Renal cortical epithelial cell (primary cell): Measurements from ENCODE around the gene ADRA2A. TPM values are rescaled to one million over a fixed set of nuclear protein-coding genes. Genes with fewer than 3 reads are reported as not detected.
A peak's percentile ranks its signal among the peaks of the same experiment; 100 is the strongest.

Experiments used
- DNase-seq: peaks from one replicate; pipeline ENCODE4 v3.0.0-alpha.2; 2011; ENCODE audit warnings: low read depth
- total RNA-seq: library from RNA; depleted of rRNA; stranded (reverse); fragments of >200 nt; gene quantifications from 2 replicates; pipeline ENCODE4 v1.2.3, GENCODE V29; 2014

The ADRA2A gene
- 0.15 TPM in 1 of 2 replicates, not detected in the other for total RNA-seq

- DNase-seq = peak; percentile 16
Observed at GRCh38 chr10:111076682-111077478, at the start of gene ADRA2A. Gene ADRA2A (plus strand): TSS chr10:111077029. CDS start chr10:111077997, 968 bp downstream.

- DNase-seq = no peak
Observed at GRCh38 chr10:111030042-111030750, 46.6 kb upstream of the ADRA2A start.

- DNase-seq = no peak
Observed at GRCh38 chr10:111034598-111035310, 42.1 kb upstream of the ADRA2A start.

- DNase-seq = no peak
Observed at GRCh38 chr10:111035542-111035941, 41.3 kb upstream of the ADRA2A start.

- no peak for DNase-seq
Observed at GRCh38 chr10:111037858-111038257, 39.0 kb upstream of the ADRA2A start.

GRCh38 chr10:111039522-111039921 is 37.3 kb upstream of the ADRA2A start:
- no peak for DNase-seq

- DNase-seq = no peak
Observed at GRCh38 chr10:111057006-111057405, 19.8 kb upstream of the ADRA2A start.

GRCh38 chr10:111063471-111063870 is 13.4 kb upstream of the ADRA2A start:
- no peak for DNase-seq

- DNase-seq = peak; percentile 16
Observed at GRCh38 chr10:111072232-111072631, 4.6 kb upstream of the ADRA2A start.

GRCh38 chr10:111075577-111076185 is 1.1 kb upstream of the ADRA2A start:
- no peak for DNase-seq

GRCh38 chr10:111076191-111076681 is 593 bp upstream of the ADRA2A start:
- peak; percentile 12 for DNase-seq

GRCh38 chr10:111077479-111077784 is 603 bp downstream of the ADRA2A start:
- no peak for DNase-seq

- DNase-seq = no peak
Observed at GRCh38 chr10:111077785-111078504, 1.1 kb downstream of the ADRA2A start.

GRCh38 chr10:111078505-111079185 is 1.8 kb downstream of the ADRA2A start:
- DNase-seq = no peak

- no peak for DNase-seq
Observed at GRCh38 chr10:111079241-111079760, 2.5 kb downstream of the ADRA2A start.

GRCh38 chr10:111079781-111080180 is 3.0 kb downstream of the ADRA2A start:
- no peak for DNase-seq

GRCh38 chr10:111080224-111080623 is 3.4 kb downstream of the ADRA2A start:
- DNase-seq = no peak

- DNase-seq = no peak
Observed at GRCh38 chr10:111081595-111081994, 4.8 kb downstream of the ADRA2A start.

- DNase-seq = no peak
Observed at GRCh38 chr10:111082102-111082975, 5.5 kb downstream of the ADRA2A start.
